Smooth muscle cell (in vitro differentiated cells): ENCODE measurements around the gene AANAT. TPM values are rescaled to one million over a fixed set of nuclear protein-coding genes. Genes with fewer than 3 reads are reported as not detected.

Experiments
- DNase-seq: peaks from one replicate; lab custom pipeline; 2025; ENCODE audit not compliant: unreplicated experiment; lab: John Stamatoyannopoulos, UW
- H2AFZ ChIP-seq: fragments of 200-600 bp; sonication (generic); 2 replicates; pipeline ENCODE4 v1.6.0; 2016; ENCODE audit warnings: antibody characterized with exemption, low read depth, mild to moderate bottlenecking
- H3F3A ChIP-seq: fragments of 200-600 bp; sonication (generic); 2 replicates; pipeline ENCODE4 v1.6.0; 2017; ENCODE audit warnings: antibody characterized with exemption, low read depth
- H3K27ac ChIP-seq: fragments of 200-600 bp; sonication (generic); 2 replicates; pipeline ENCODE4 v1.5.1; 2016; ENCODE audit warnings: low read depth, mild to moderate bottlenecking
- H3K27me3 ChIP-seq: fragments of 200-600 bp; sonication (generic); 2 replicates; pipeline ENCODE4 v1.6.1; 2016; ENCODE audit warnings: low read depth, mild to moderate bottlenecking
- H3K36me3 ChIP-seq: fragments of 200-600 bp; sonication (generic); 2 replicates; pipeline ENCODE4 v1.5.1; 2016; ENCODE audit warnings: low read depth
- H3K4me1 ChIP-seq: fragments of 200-600 bp; sonication (generic); 2 replicates; pipeline ENCODE4 v1.5.1; 2016; ENCODE audit warnings: low read depth
- H3K4me2 ChIP-seq: fragments of 200-600 bp; sonication (generic); 2 replicates; pipeline ENCODE4 v1.6.0; 2016; ENCODE audit warnings: mild to moderate bottlenecking
- H3K4me3 ChIP-seq: fragments of 200-600 bp; sonication (generic); 2 replicates; pipeline ENCODE4 v1.5.1; 2016; ENCODE audit warnings: mild to moderate bottlenecking
- H3K79me2 ChIP-seq: fragments of 200-600 bp; sonication (generic); 2 replicates; pipeline ENCODE4 v1.6.0; 2016; ENCODE audit warnings: low read depth, mild to moderate bottlenecking
- H3K9ac ChIP-seq: fragments of 200-600 bp; sonication (generic); 2 replicates; pipeline ENCODE4 v1.6.0; 2016; ENCODE audit warnings: low read depth
- H3K9me3 ChIP-seq: fragments of 200-600 bp; sonication (generic); replicated peaks from 2 replicates; pipeline ENCODE4 v1.5.1; 2016; ENCODE audit warnings: low read depth
- H4K20me1 ChIP-seq: fragments of 200-600 bp; sonication (generic); 2 replicates; pipeline ENCODE4 v1.6.0; 2016; ENCODE audit warnings: low read depth
- WGBS: methylation state at CpG from one replicate; pipeline ENCODE4 v1.1.7; 2016; ENCODE audit warnings: low lambda C conversion rate; 5-methylcytosine and 5-hydroxymethylcytosine counted together
- polyA plus RNA-seq: library from polyadenylated mRNA; unstranded; fragments of >200 nt; fragmentation: Nextera tagmentation; extraction: Ambion mirVana; gene quantifications from 2 replicates; pipeline ENCODE4 v1.2.1, GENCODE V29; 2016
- total RNA-seq: library from RNA; depleted of rRNA; stranded (reverse); fragments of >200 nt; gene quantifications from 2 replicates; pipeline ENCODE4 v1.2.3, GENCODE V29; 2014
- TF ChIP-seq, protein P1 (sequence below): fragments of 200-600 bp; sonication (generic); IDR thresholded peaks from 2 replicates; pipeline ENCODE4 v1.5.1; 2017; ENCODE audit warnings: borderline replicate concordance, mild to moderate bottlenecking, antibody characterized with exemption; ENCODE audit not compliant: insufficient read depth, poor library complexity, severe bottlenecking

The AANAT gene
- total and polyA plus RNA-seq, 2 experiments from 2014 or later, result not detected

GRCh38 chr17:76451506-76451905, 15.9 kb upstream of the AANAT start:
- peak overlapping the region; percentile 99 for H3K4me3 ChIP-seq
- H3K27ac ChIP-seq, result no peak overlapping the region
- peaks cover 57% of the 10 kb centered on the region for H3K79me2 ChIP-seq
- DNase-seq, result no peak
- H3K4me2 ChIP-seq, result peak overlapping the region; percentile 99
- peaks cover 11% of the 10 kb centered on the region for H3K4me1 ChIP-seq
- no peak overlapping the region for H2AFZ ChIP-seq
- no peaks in the 10 kb centered on the region for H3F3A ChIP-seq
- H3K27me3 ChIP-seq, result no peaks in the 10 kb centered on the region
- WGBS, result 55% methylated on average over 6 of the region's 6 CpGs
- TF ChIP-seq, protein P1, sequence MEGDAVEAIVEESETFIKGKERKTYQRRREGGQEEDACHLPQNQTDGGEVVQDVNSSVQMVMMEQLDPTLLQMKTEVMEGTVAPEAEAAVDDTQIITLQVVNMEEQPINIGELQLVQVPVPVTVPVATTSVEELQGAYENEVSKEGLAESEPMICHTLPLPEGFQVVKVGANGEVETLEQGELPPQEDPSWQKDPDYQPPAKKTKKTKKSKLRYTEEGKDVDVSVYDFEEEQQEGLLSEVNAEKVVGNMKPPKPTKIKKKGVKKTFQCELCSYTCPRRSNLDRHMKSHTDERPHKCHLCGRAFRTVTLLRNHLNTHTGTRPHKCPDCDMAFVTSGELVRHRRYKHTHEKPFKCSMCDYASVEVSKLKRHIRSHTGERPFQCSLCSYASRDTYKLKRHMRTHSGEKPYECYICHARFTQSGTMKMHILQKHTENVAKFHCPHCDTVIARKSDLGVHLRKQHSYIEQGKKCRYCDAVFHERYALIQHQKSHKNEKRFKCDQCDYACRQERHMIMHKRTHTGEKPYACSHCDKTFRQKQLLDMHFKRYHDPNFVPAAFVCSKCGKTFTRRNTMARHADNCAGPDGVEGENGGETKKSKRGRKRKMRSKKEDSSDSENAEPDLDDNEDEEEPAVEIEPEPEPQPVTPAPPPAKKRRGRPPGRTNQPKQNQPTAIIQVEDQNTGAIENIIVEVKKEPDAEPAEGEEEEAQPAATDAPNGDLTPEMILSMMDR, result no peak
- peaks cover 56% of the 10 kb centered on the region for H4K20me1 ChIP-seq
- H3K9me3 ChIP-seq, result no peaks in the 10 kb centered on the region
- no peak overlapping the region for H3K9ac ChIP-seq
- H3K36me3 ChIP-seq, result no peaks in the 10 kb centered on the region

- H4K20me1 ChIP-seq, result peaks cover 49% of the 10 kb centered on the region
- peak overlapping the region; percentile 90 for H3K9ac ChIP-seq
- H3K27ac ChIP-seq, result no peak overlapping the region
- peak overlapping the region; percentile 99 for H3K4me2 ChIP-seq
- no peaks in the 10 kb centered on the region for H3K9me3 ChIP-seq
- 1% methylated on average over 24 of the region's 29 CpGs for WGBS
- H3F3A ChIP-seq, result no peaks in the 10 kb centered on the region
- peaks cover 11% of the 10 kb centered on the region for H3K4me1 ChIP-seq
- H3K36me3 ChIP-seq, result no peaks in the 10 kb centered on the region
- no peak overlapping the region for H2AFZ ChIP-seq
- H3K79me2 ChIP-seq, result peaks cover 55% of the 10 kb centered on the region
- H3K4me3 ChIP-seq, result peak overlapping the region; percentile 99
- no peaks in the 10 kb centered on the region for H3K27me3 ChIP-seq
- TF ChIP-seq, protein P1, result no peak
- peak; percentile 37 for DNase-seq
Observed at GRCh38 chr17:76452127-76452659, 15.2 kb upstream of the AANAT start.

- H3K9me3 ChIP-seq, result no peaks in the 10 kb centered on the region
- H2AFZ ChIP-seq, result peak within 1 kb of the TSS; percentile 98
- under 1% methylated on average over 55 of the region's 101 CpGs for WGBS
- H3F3A ChIP-seq, result no peaks in the 10 kb centered on the region
- H3K4me3 ChIP-seq, result peak within 1 kb of the TSS; percentile 99
- H3K36me3 ChIP-seq, result no peaks in the 10 kb centered on the region
- H3K4me1 ChIP-seq, result peaks cover 11% of the 10 kb centered on the region
- peaks cover 42% of the 10 kb centered on the region for H4K20me1 ChIP-seq
- H3K4me2 ChIP-seq, result peak within 1 kb of the TSS; percentile 99
- peaks cover 49% of the 10 kb centered on the region for H3K79me2 ChIP-seq
- H3K27ac ChIP-seq, result peak within 1 kb of the TSS; percentile 44
- TF ChIP-seq, protein P1, result peak; percentile 36
- H3K27me3 ChIP-seq, result no peaks in the 10 kb centered on the region
- peak within 1 kb of the TSS; percentile 90 for H3K9ac ChIP-seq
- peak; percentile 64 for DNase-seq
Observed at GRCh38 chr17:76452660-76453430, 14.6 kb upstream of the AANAT start, which contains the start of gene UBE2O. Gene UBE2O, minus strand, starts transcription at chr17:76453152. Its CDS starts 11 bp downstream, at chr17:76453141.
